Neutrophil (primary cell): ENCODE data around the gene NAXE.
"Not testable (repeated sequence)": the region's sequence is repeated elsewhere in the genome, so short reads cannot be mapped to it uniquely, and the experiment has no call there.

Source experiments
- H3K27ac ChIP-seq: fragments of 200-600 bp; sonication (generic); 2 replicates; pipeline ENCODE4 v1.5.1; 2016; ENCODE audit warnings: mild to moderate bottlenecking, moderate library complexity
- H3K27me3 ChIP-seq: fragments of 200-600 bp; sonication (generic); 2 replicates; pipeline ENCODE4 v1.6.0; 2016; ENCODE audit warnings: mild to moderate bottlenecking
- H3K36me3 ChIP-seq: fragments of 200-600 bp; sonication (generic); 2 replicates; pipeline ENCODE4 v1.5.1; 2017
- H3K4me1 ChIP-seq, 2 experiments: fragments of 200-600 bp in 1 of 2; sonication (generic) in 1 of 2; 1 replicate in 1 of 2; 2 replicates in 1 of 2; pipeline versions ENCODE4 v1.5.1 to v1.6.1; 2013 to 2016; ENCODE audit warnings: low read depth in 1 of 2, low read length in 1 of 2, mild to moderate bottlenecking in 1 of 2, moderate library complexity in 1 of 2; ENCODE audit not compliant: control insufficient read depth in 1 of 2, insufficient read depth in 1 of 2
- H3K4me3 ChIP-seq, 2 experiments: fragments of 200-600 bp in 1 of 2; sonication (generic) in 1 of 2; 1 replicate in 1 of 2; 2 replicates in 1 of 2; pipeline ENCODE4 v1.5.1; 2013 to 2016; ENCODE audit warnings: low read depth in 1 of 2, low read length in 1 of 2, mild to moderate bottlenecking in 1 of 2, moderate library complexity in 1 of 2
- H3K9me3 ChIP-seq: fragments of 200-600 bp; sonication (generic); 2 replicates; pipeline ENCODE4 v1.5.1; 2016
- CTCF ChIP-seq: fragments of 200-600 bp; sonication (generic); IDR thresholded peaks from 2 replicates; pipeline ENCODE4 v1.5.1; 2016; ENCODE audit warnings: antibody characterized with exemption

The NAXE gene

GRCh38 chr1:156599811-156600210, 8.2 kb downstream of the NAXE start:
- no peaks in the 10 kb centered on the region for H3K36me3 ChIP-seq
- no peaks in the 10 kb centered on the region for H3K27me3 ChIP-seq
- H3K4me3 ChIP-seq, result no peak overlapping the region
- no peak overlapping the region for H3K27ac ChIP-seq
- peaks cover 14% of the 10 kb centered on the region in 2 experiments for H3K4me1 ChIP-seq
- TF ChIP-seq CTCF, result no peak
- H3K9me3 ChIP-seq, result no peaks in the 10 kb centered on the region

- no peak for TF ChIP-seq CTCF
- Histone ChIP-seq H3K27ac (no peak overlapping the region), H3K27me3 (no peaks in the 10 kb centered on the region), H3K4me3 (peak overlapping the region; percentile 70 to 75), H3K36me3 (no peaks in the 10 kb centered on the region), H3K4me1 (peaks cover 14% of the 10 kb centered on the region in 2 experiments), H3K9me3 (no peaks in the 10 kb centered on the region)
Observed at GRCh38 chr1:156600733-156601121, 9.2 kb downstream of the NAXE start.

- no peaks in the 10 kb centered on the region for H3K9me3 ChIP-seq
- peak within 1 kb of the TSS; percentile 9 for H3K27ac ChIP-seq
- no peak for TF ChIP-seq CTCF
- H3K4me3 ChIP-seq, result peak within 1 kb of the TSS; percentile 70 to 75
- H3K4me1 ChIP-seq, result peaks cover 14% of the 10 kb centered on the region in 2 experiments
- H3K27me3 ChIP-seq, result no peaks in the 10 kb centered on the region
- no peaks in the 10 kb centered on the region for H3K36me3 ChIP-seq
Observed at GRCh38 chr1:156601122-156601830, 9.7 kb downstream of the NAXE start, which contains the start of gene GPATCH4. TSS of gene GPATCH4 (minus strand) at chr1:156601479.

GRCh38 chr1:156601892-156602291, 10.3 kb downstream of the NAXE start:
- Histone ChIP-seq H3K4me1 (peaks cover 14% of the 10 kb centered on the region in 2 experiments), H3K9me3 (no peaks in the 10 kb centered on the region), H3K36me3 (no peaks in the 10 kb centered on the region), H3K4me3 (peak overlapping the region; percentile 70 to 75), H3K27me3 (no peaks in the 10 kb centered on the region), H3K27ac (no peak overlapping the region)
- TF ChIP-seq CTCF, result no peak

- TF ChIP-seq CTCF, result no peak
- H3K4me1 ChIP-seq, result peaks cover 14% of the 10 kb centered on the region in 2 experiments
- H3K4me3 ChIP-seq, result no peak overlapping the region
- peaks cover 7% of the 10 kb centered on the region for H3K27me3 ChIP-seq
- no peak overlapping the region for H3K27ac ChIP-seq
- no peaks in the 10 kb centered on the region for H3K36me3 ChIP-seq
- H3K9me3 ChIP-seq, result no peaks in the 10 kb centered on the region
Observed at GRCh38 chr1:156602557-156602993, 11.0 kb downstream of the NAXE start.

- H3K4me3 ChIP-seq, H3K9me3 ChIP-seq, H3K4me1 ChIP-seq, H3K36me3 ChIP-seq, H3K27ac ChIP-seq: not testable (repeated sequence)
- H3K27me3 ChIP-seq, result peaks cover 50% of the 10 kb centered on the region
Observed at GRCh38 chr1:156607344-156607743, 15.8 kb downstream of the NAXE start.
